Pancreas (tissue), 10 donors: ENCODE measurements around the gene TMTC2. TPM values are rescaled to one million over a fixed set of nuclear protein-coding genes. Genes with fewer than 3 reads are reported as not detected.

Experiments used
- ATAC-seq, 4 donors: fragments of 200-7000 bp; cut with Tn5 transposase; one replicate each; pipeline versions ENCODE4 v1.8.0 to v1.9.1; 2020; ENCODE audit warnings: mild to moderate bottlenecking in 4 of 4, moderate library complexity in 4 of 4
- DNase-seq, 6 donors: peaks; one replicate each; pipeline ENCODE4 v3.0.0-alpha.2; 2020
- FAIRE-seq: peaks from 2 replicates; lab custom pipeline; 2012; peaks lifted over from hg19 to GRCh38; lab: Jason Lieb, UNC
- H3K27ac ChIP-seq, 4 donors: fragments of 200-600 bp; sonication (generic); 1 replicate in 3 of 4; 2 replicates in 1 of 4; pipeline versions ENCODE4 v1.5.0 to v1.8.0; 2020
- H3K27me3 ChIP-seq, 4 donors: fragments of 200-600 bp; one replicate each; pipeline ENCODE4 v1.8.0; 2021
- H3K36me3 ChIP-seq, 3 donors: fragments of 200-600 bp; sonication (generic) in 1 of 3; one replicate each; pipeline versions ENCODE4 v1.5.0 to v1.8.0; 2020 to 2021
- H3K4me1 ChIP-seq, 3 donors: fragments of 200-600 bp; one replicate each; pipeline ENCODE4 v1.8.0; 2021
- H3K4me3 ChIP-seq, 4 donors: fragments of 200-600 bp; sonication (generic) in 2 of 4; one replicate each; pipeline versions ENCODE4 v1.5.0 to v1.8.0; 2020 to 2021
- H3K9me3 ChIP-seq, 4 donors: fragments of 200-600 bp; one replicate each; pipeline ENCODE4 v1.8.0; 2021
- WGBS, 2 donors: extraction: QIAGEN DNeasy Blood & Tissue Kit; methylation state at CpG; one replicate each; pipeline ENCODE4 v1.1.7; 2013; 5-methylcytosine and 5-hydroxymethylcytosine counted together
- intact Hi-C, 3 donors: fragments of 100-400 bp; cut with DNase I; formaldehyde crosslinking; loops; one replicate each; pipeline versions ENCODE4 v1.11.1 to v1.14.2; 2022
- polyA plus RNA-seq, 2 donors: library from polyadenylated mRNA; stranded (reverse); fragments of 200-250 nt; gene quantifications; one replicate each; pipeline ENCODE4 v1.2.3, GENCODE V29; 2013
- total RNA-seq, 6 donors: library from RNA; stranded (reverse); fragmentation: NEBNext Ultra II Directional in 4 of 6; extraction: Animal tissue kit (Norgen Biotek cat#: 25700) in 4 of 6; gene quantifications; one replicate each; pipeline versions ENCODE4 v1.2.1 to v1.2.4, GENCODE V29; 2021 to 2023
- TF ChIP-seq, protein P1 (sequence below), 4 donors: fragments of 200-600 bp; sonication (generic) in 3 of 4; IDR thresholded peaks; one replicate each; pipeline versions ENCODE4 v1.5.0 to v1.8.0; 2021; ENCODE audit warnings: antibody characterized with exemption in 4 of 4
- donor health status: healthy with polysubstance abuse.
- donor health status: DM: no; HTN: no; CAD: no; lungs with moderate emphysema.
- donor health status: DM: no; HTN: no; CAD: no.
- donor health status: control.
- donor health status: control.
- donor health status: Bipolar disorder and iron deficiency.
- donor health status: DM: yes; HTN: yes; CAD: no.
- donor health status: DM: no; HTN: no; CAD: no.
- donor health status: DM: no; HTN: no; CAD: no.
- donor health status: DM: yes; HTN: yes; CAD: no.

The TMTC2 gene
- total and polyA plus RNA-seq, 8 donors: 5.3 to 14.4 (median 6.4) TPM

DNA sequence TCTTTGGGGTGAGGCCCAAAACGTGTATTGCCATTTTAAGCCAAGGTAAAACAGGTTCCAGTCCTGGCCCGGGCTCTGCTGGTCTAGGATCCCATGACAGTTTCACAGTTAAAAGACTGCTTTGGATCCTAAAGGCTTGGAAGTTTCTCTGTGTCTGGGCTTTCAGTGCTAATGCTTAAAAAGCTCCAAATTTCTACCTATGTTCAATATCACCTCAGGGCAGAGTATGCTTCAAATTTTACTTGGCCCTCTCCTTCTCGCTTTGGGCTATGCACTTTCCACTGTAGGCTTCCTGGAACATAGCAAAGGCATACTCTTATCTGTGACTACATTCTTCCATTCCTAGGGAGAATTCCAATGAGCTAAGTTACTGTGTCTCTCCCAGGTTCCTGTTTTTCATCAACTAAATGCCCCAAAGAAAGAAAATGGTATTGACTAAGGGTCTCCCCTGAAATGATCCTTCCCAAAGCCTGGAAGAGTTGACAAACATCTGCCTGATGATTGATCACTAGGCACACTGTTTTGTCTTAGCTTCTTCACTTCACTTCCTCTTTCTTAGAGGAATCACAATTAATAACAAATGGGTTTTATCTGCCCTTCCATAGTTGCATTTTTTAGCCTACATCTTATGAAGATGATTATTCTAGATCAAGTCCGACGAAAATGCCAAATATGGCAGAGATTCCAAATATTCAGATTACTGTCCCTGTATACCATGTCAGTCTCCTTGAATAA is 79.4 kb downstream of the TMTC2 start:
- no peak for ATAC-seq
- H3K27ac ChIP-seq: no peak overlapping the region
- no peak for FAIRE-seq
- H3K4me1 ChIP-seq: peaks cover 0 to 4% (median 0%) of the 10 kb centered on the region in 3 donors
- H3K4me3 ChIP-seq: no peak overlapping the region
- TF ChIP-seq, protein P1, sequence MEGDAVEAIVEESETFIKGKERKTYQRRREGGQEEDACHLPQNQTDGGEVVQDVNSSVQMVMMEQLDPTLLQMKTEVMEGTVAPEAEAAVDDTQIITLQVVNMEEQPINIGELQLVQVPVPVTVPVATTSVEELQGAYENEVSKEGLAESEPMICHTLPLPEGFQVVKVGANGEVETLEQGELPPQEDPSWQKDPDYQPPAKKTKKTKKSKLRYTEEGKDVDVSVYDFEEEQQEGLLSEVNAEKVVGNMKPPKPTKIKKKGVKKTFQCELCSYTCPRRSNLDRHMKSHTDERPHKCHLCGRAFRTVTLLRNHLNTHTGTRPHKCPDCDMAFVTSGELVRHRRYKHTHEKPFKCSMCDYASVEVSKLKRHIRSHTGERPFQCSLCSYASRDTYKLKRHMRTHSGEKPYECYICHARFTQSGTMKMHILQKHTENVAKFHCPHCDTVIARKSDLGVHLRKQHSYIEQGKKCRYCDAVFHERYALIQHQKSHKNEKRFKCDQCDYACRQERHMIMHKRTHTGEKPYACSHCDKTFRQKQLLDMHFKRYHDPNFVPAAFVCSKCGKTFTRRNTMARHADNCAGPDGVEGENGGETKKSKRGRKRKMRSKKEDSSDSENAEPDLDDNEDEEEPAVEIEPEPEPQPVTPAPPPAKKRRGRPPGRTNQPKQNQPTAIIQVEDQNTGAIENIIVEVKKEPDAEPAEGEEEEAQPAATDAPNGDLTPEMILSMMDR (IDR thresholded peaks at IDR 0.05): no peak
- H3K27me3 ChIP-seq: no peaks in the 10 kb centered on the region
- H3K36me3 ChIP-seq: no peaks in the 10 kb centered on the region
- no peak for DNase-seq
- no peaks in the 10 kb centered on the region for H3K9me3 ChIP-seq
- WGBS, 2 donors: 93 to 96% methylated on average over 5 of the region's 5 CpGs
- intact Hi-C loops: no loop called here

DNA sequence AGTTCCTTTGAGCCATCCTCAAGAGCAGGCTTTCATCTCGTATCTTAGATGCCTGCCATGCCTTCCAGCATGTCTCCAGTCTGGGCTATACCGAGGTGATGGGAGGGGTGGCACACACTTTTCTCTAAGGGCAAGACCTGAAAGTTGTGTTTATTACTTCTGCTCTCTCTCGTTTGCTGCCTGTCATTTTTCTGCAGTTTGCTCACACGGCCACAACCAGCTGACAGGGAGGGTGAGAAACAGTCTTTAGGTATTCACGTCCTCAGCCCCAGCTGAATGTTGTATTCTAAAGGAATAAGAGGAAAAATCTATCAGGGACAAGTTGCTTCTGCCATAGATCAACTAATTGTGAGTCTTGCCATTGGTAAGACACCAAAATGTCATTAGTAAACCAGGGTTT is 88.0 kb downstream of the TMTC2 start:
- H3K36me3 ChIP-seq: no peaks in the 10 kb centered on the region
- FAIRE-seq (no peak), ATAC-seq (no peak), DNase-seq (no peak)
- no peak overlapping the region for H3K27ac ChIP-seq
- TF ChIP-seq, protein P1 (IDR thresholded peaks at IDR 0.05): no peak
- H3K4me3 ChIP-seq: no peak overlapping the region
- intact Hi-C loops: no loop called here
- 84 to 89% methylated on average over 5 of the region's 5 CpGs for WGBS, 2 donors
- H3K9me3 ChIP-seq: no peaks in the 10 kb centered on the region
- H3K4me1 ChIP-seq: peaks cover 0 to 4% (median 0%) of the 10 kb centered on the region in 3 donors
- H3K27me3 ChIP-seq: no peaks in the 10 kb centered on the region

DNA sequence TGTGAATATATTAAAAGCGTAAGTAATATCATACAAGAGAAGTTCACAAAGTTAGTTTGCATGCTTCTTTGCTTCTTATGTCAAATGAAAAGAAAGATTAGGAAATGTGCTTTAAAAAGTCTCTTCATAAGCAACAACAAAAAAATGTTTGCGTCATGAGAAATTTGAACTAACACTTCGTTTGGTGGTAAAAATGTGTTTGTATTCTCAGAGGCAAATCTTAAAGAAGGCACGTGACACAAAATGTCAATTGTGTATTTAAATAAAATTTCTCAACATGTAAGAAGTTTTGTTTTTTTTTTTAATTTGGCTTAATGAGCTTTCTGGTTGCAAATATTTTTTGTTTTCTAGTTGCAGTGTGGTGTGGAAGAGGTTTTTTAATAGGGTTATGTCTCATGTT is 93.8 kb downstream of the TMTC2 start:
- TF ChIP-seq, protein P1 (IDR thresholded peaks at IDR 0.05): no peak
- intact Hi-C loops: no loop called here
- 91 to 94% methylated on average over 4 of the region's 4 CpGs for WGBS, 2 donors
- Histone ChIP-seq H3K4me1 (no peaks in the 10 kb centered on the region), H3K9me3 (no peaks in the 10 kb centered on the region), H3K36me3 (no peaks in the 10 kb centered on the region), H3K4me3 (no peak overlapping the region), H3K27me3 (no peaks in the 10 kb centered on the region), H3K27ac (no peak overlapping the region)
- FAIRE-seq (no peak), ATAC-seq (no peak), DNase-seq (no peak)

DNA sequence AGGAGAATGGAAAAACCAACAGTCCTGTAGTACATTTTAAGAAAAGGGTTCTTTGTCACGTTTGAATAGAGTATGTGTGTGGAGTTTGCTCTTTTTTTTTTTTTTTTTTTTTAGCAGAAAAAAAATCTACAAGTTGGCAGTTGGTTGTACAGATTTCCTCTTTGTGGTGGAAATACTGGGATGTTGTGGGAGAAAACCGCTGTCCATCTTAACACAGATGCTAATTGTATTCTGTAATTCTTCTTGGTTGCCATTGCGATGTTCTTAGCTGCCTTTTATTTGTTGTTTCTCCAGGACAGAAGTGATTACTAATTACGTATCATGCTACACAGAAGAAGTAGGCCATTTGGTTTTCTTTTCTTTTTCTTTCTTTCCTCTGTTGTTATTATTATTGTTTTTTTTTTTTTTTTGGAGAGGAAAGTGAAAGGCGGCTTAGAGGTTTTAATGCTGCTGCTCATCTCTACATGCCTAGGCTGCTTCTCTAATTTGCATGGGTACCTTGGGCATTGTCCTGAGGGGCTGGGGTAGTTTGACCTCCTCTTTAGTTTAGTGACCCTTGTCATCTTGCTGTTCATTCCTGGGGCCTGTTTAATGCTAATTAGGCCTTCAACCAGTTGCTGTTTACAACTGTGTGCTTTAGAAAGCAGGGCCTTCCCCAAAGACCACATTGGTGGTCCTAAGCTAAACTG is 94.7 kb downstream of the TMTC2 start:
- Histone ChIP-seq H3K9me3 (no peaks in the 10 kb centered on the region), H3K27me3 (no peaks in the 10 kb centered on the region), H3K27ac (no peak overlapping the region), H3K4me3 (no peak overlapping the region), H3K36me3 (no peaks in the 10 kb centered on the region), H3K4me1 (no peaks in the 10 kb centered on the region)
- ATAC-seq (no peak), FAIRE-seq (no peak), DNase-seq (no peak)
- WGBS, 2 donors: 72 to 76% methylated on average over 5 of the region's 5 CpGs
- intact Hi-C loops: no loop called here
- TF ChIP-seq, protein P1 (IDR thresholded peaks at IDR 0.05): no peak

DNA sequence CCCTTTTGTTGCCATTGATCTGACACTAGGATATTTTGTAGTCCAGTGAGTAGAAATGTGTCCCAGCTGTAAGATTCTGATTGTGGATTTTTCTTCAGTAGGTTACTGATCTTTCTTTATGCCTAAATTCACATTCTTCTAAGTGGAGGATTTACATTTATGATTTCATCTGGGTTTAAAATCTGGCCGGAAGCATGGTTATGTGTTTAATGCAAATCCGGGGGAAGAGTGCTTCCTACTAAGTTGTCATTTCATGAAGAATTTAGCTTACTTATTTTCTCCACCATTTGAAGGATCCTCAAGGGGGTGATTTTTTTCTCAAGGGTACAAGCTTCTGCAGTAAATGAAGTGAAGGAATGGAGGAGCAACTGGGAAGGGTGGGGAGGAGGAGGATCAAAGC is 96.7 kb downstream of the TMTC2 start:
- ATAC-seq (no peak), DNase-seq (no peak), FAIRE-seq (no peak)
- TF ChIP-seq, protein P1 (IDR thresholded peaks at IDR 0.05): no peak
- 91 to 96% methylated on average over 2 of the region's 2 CpGs for WGBS, 2 donors
- no peaks in the 10 kb centered on the region for H3K9me3 ChIP-seq
- H3K4me3 ChIP-seq: no peak overlapping the region
- H3K27ac ChIP-seq: no peak overlapping the region
- no peaks in the 10 kb centered on the region for H3K4me1 ChIP-seq
- no peaks in the 10 kb centered on the region for H3K27me3 ChIP-seq
- no peaks in the 10 kb centered on the region for H3K36me3 ChIP-seq
- intact Hi-C loops: no loop called here
